Activated B cell treated with CpG ODN at 0.5 μM for 24 hours (primary cell): Measurements from ENCODE around the gene IFNA4. TPM values are rescaled to one million over a fixed set of nuclear protein-coding genes. Genes with fewer than 3 reads are reported as not detected.
"Not testable (repeated sequence)": the region's sequence is repeated elsewhere in the genome, so short reads cannot be mapped to it uniquely, and the experiment has no call there.

Experiments used
- ATAC-seq: fragments of 200-7000 bp; cut with Tn5 transposase; one replicate; pipeline ENCODE4 v1.10.0; 2021; ENCODE audit warnings: low read depth, mild to moderate bottlenecking, moderate library complexity
- CTCF ChIA-PET: fragments of 350-600 bp; sonication (Branson Sonifier 250); formaldehyde crosslinking; loops from one replicate; lab custom pipeline; 2021; ENCODE audit warnings: antibody characterized with exemption; lab: Charles Lee
- POLR2A ChIA-PET: fragments of 350-600 bp; sonication (Branson Sonifier 250); formaldehyde crosslinking; loops from one replicate; lab custom pipeline; 2021; ENCODE audit warnings: antibody characterized with exemption; lab: Charles Lee
- DNase-seq: peaks from one replicate; pipeline ENCODE4 v3.0.0; 2022
- H3K27ac Mint-ChIP-seq: one replicate; pipeline ENCODE4 v1.8.0; 2020; ENCODE audit warnings: mixed read lengths
- H3K27me3 Mint-ChIP-seq: one replicate; pipeline ENCODE4 v1.8.0; 2021; ENCODE audit warnings: mixed read lengths
- H3K36me3 Mint-ChIP-seq: one replicate; pipeline ENCODE4 v1.8.0; 2021; ENCODE audit warnings: low read depth, mixed read lengths
- H3K4me1 Mint-ChIP-seq: one replicate; pipeline ENCODE4 v1.8.0; 2021; ENCODE audit warnings: mixed read lengths
- H3K4me3 Mint-ChIP-seq: one replicate; pipeline ENCODE4 v1.8.0; 2020; ENCODE audit warnings: mild to moderate bottlenecking, mixed read lengths
- H3K9me3 Mint-ChIP-seq: one replicate; pipeline ENCODE4 v1.8.0; 2020; ENCODE audit warnings: mixed read lengths
- CTCF ChIP-seq: fragments of 200-600 bp; IDR thresholded peaks from one replicate; pipeline ENCODE4 v1.8.0; 2022; ENCODE audit warnings: antibody characterized with exemption, mild to moderate bottlenecking
- intact Hi-C: fragments of 100-400 bp; cut with micrococcal nuclease; formaldehyde crosslinking; loops from one replicate; pipeline ENCODE4 v1.15.1; 2024
- total RNA-seq: library from RNA; stranded (reverse); gene quantifications from 2 replicates; pipeline ENCODE4 v1.2.3, GENCODE V29; 2022

The IFNA4 gene
- not detected in 2 replicates for total RNA-seq

- intact Hi-C loops, CTCF ChIA-PET, DNase-seq, H3K27ac Mint-ChIP-seq, POLR2A ChIA-PET, ATAC-seq, H3K36me3 Mint-ChIP-seq, H3K4me3 Mint-ChIP-seq, H3K27me3 Mint-ChIP-seq, H3K9me3 Mint-ChIP-seq: not testable (repeated sequence)
- peaks cover 15% of the 10 kb centered on the region for H3K4me1 Mint-ChIP-seq
Measured at GRCh38 chr9:21187487-21187886, at the start of gene IFNA4. Gene IFNA4, minus strand, starts transcription at chr9:21187587. Its CDS starts 56 bp downstream, at chr9:21187531.

- H3K9me3 Mint-ChIP-seq, H3K27ac Mint-ChIP-seq, H3K27me3 Mint-ChIP-seq, H3K4me1 Mint-ChIP-seq, ATAC-seq, H3K4me3 Mint-ChIP-seq, DNase-seq, H3K36me3 Mint-ChIP-seq: not testable (repeated sequence)
- CTCF ChIA-PET = interaction anchor here (0.9 to 1.8 kb wide), 11 partner anchors 13 to 555 kb away, joined by 3 to 7 read pairs (median 4); no protein-coding TSS in a partner anchor
- POLR2A ChIA-PET = interaction anchor here (1.1 kb wide), 1 partner anchor 41 kb away, joined by 3 read pairs; no protein-coding TSS in a partner anchor
- intact Hi-C loops = loop anchor here (10.0 kb wide), 1 partner anchor 468 kb away; no protein-coding TSS in a partner anchor
Measured at GRCh38 chr9:21236360-21236714, 49.0 kb upstream of the IFNA4 start.

GRCh38 chr9:21235468-21236359, 48.3 kb upstream of the IFNA4 start:
- H3K36me3 Mint-ChIP-seq, H3K27me3 Mint-ChIP-seq, H3K4me3 Mint-ChIP-seq, DNase-seq, H3K27ac Mint-ChIP-seq, H3K4me1 Mint-ChIP-seq, H3K9me3 Mint-ChIP-seq: not testable (repeated sequence)
- intact Hi-C loops = loop anchor here (1.0 to 10.0 kb wide), 3 partner anchors 220 to 554 kb away; no protein-coding TSS in a partner anchor
- CTCF ChIA-PET = interaction anchor here (0.9 to 1.8 kb wide), 12 partner anchors 14 to 555 kb away, joined by 3 to 7 read pairs (median 4); no protein-coding TSS in a partner anchor
- POLR2A ChIA-PET = interaction anchor here (1.1 kb wide), 1 partner anchor 40 kb away, joined by 3 read pairs; no protein-coding TSS in a partner anchor
- peak; percentile 73 for ATAC-seq

GRCh38 chr9:21234153-21234687, 46.8 kb upstream of the IFNA4 start:
- H3K27ac Mint-ChIP-seq = no peak overlapping the region
- POLR2A ChIA-PET = no interaction called here

GRCh38 chr9:21233258-21233657, 45.9 kb upstream of the IFNA4 start:
- Mint-ChIP-seq H3K4me3 (no peak overlapping the region), H3K9me3 (no peaks in the 10 kb centered on the region), H3K27ac (no peak overlapping the region), H3K4me1 (peaks cover 6% of the 10 kb centered on the region), H3K36me3 (no peaks in the 10 kb centered on the region), H3K27me3 (peaks cover 3% of the 10 kb centered on the region)
- no peak for DNase-seq
- no peak for ATAC-seq
- POLR2A ChIA-PET = no interaction called here
- CTCF ChIA-PET = no interaction called here
- TF ChIP-seq CTCF = no peak
- intact Hi-C loops = loop anchor here (10.0 kb wide), 1 partner anchor 472 kb away; no protein-coding TSS in a partner anchor

More at GRCh38 chr9:21234153-21234687, 46.8 kb upstream of the IFNA4 start:
- Mint-ChIP-seq H3K4me3 (no peak overlapping the region), H3K9me3 (no peaks in the 10 kb centered on the region), H3K36me3 (no peaks in the 10 kb centered on the region), H3K27me3 (peaks cover 6% of the 10 kb centered on the region), H3K4me1 (peaks cover 6% of the 10 kb centered on the region)
- DNase-seq (no peak), ATAC-seq (no peak)
- intact Hi-C loops = loop anchor here (10.0 kb wide), 1 partner anchor 471 kb away; no protein-coding TSS in a partner anchor
- CTCF ChIA-PET = no interaction called here
- no peak for TF ChIP-seq CTCF

GRCh38 chr9:21228122-21228521, 40.7 kb upstream of the IFNA4 start, which contains the start of gene IFNA17:
Gene IFNA17, minus strand, starts transcription at chr9:21228222. Its CDS starts 49 bp downstream, at chr9:21228173.
- Mint-ChIP-seq H3K36me3 (no peaks in the 10 kb centered on the region), H3K4me3 (no peak within 1 kb of the TSS), H3K27me3 (peaks cover 8% of the 10 kb centered on the region), H3K9me3 (no peaks in the 10 kb centered on the region), H3K27ac (no peak within 1 kb of the TSS), H3K4me1 (no peaks in the 10 kb centered on the region)
- ChIA-PET POLR2A (no interaction called here), CTCF (no interaction called here)
- TF ChIP-seq CTCF = no peak
- intact Hi-C loops = no loop called here
- DNase-seq (no peak), ATAC-seq (no peak)

- Mint-ChIP-seq H3K4me1 (peaks cover 13% of the 10 kb centered on the region), H3K27me3 (peaks cover 27% of the 10 kb centered on the region)
- POLR2A ChIA-PET, intact Hi-C loops, ATAC-seq, CTCF ChIA-PET, H3K27ac Mint-ChIP-seq, DNase-seq, H3K9me3 Mint-ChIP-seq, H3K4me3 Mint-ChIP-seq, H3K36me3 Mint-ChIP-seq: not testable (repeated sequence)
Measured at GRCh38 chr9:21217211-21217610, 29.8 kb upstream of the IFNA4 start, which contains the start of gene IFNA16. Gene IFNA16, minus strand, starts transcription at chr9:21217311. Its CDS starts 6 bp downstream, at chr9:21217305.

GRCh38 chr9:21213411-21214326, 26.3 kb upstream of the IFNA4 start:
- not testable (repeated sequence) for H3K27me3 Mint-ChIP-seq, H3K36me3 Mint-ChIP-seq, DNase-seq, H3K9me3 Mint-ChIP-seq, H3K4me3 Mint-ChIP-seq
- Mint-ChIP-seq H3K4me1 (peaks cover 13% of the 10 kb centered on the region), H3K27ac (peak overlapping the region; percentile 47)
- CTCF ChIA-PET = interaction anchor here (1.1 to 1.4 kb wide), 4 partner anchors 11 to 29 kb away, joined by 3 to 6 read pairs (median 4); no protein-coding TSS in a partner anchor
- POLR2A ChIA-PET = interaction anchor here (1.1 kb wide), 1 partner anchor 588 kb away, joined by 3 read pairs; the partner anchor contains the start of gene MTAP
- peak; percentile 74 for ATAC-seq
- intact Hi-C loops = loop anchor here (1.0 to 2.0 kb wide), 2 partner anchors 105 to 576 kb away; no protein-coding TSS in a partner anchor
